SK-N-MC (cell line): ENCODE data around the gene CDK9.

Experiments
- DNase-seq: peaks from one replicate; pipeline ENCODE4 v3.0.0-alpha.2; 2011; ENCODE audit warnings: low read depth, low spot score
- H3K27ac ChIP-seq: fragments of 200-600 bp; sonication (generic); 2 replicates; pipeline ENCODE4 v1.5.1; 2016; ENCODE audit warnings: mixed run types
- H3K36me3 ChIP-seq: fragments of 200-600 bp; sonication (generic); 2 replicates; pipeline ENCODE4 v1.6.1; 2017; ENCODE audit warnings: antibody characterized with exemption, low read length, mixed read lengths; ENCODE audit not compliant: insufficient read depth
- H3K4me3 ChIP-seq: fragments of 200-600 bp; sonication (generic); 2 replicates; pipeline ENCODE4 v1.5.1; 2016
- H3K9ac ChIP-seq: fragments of 200-600 bp; sonication (generic); 2 replicates; pipeline ENCODE4 v1.8.0; 2017; ENCODE audit warnings: mixed run types, mixed read lengths; ENCODE audit not compliant: insufficient read length
- H3K9me3 ChIP-seq: fragments of 200-600 bp; sonication (generic); 2 replicates; pipeline ENCODE4 v1.6.1; 2017; ENCODE audit warnings: low read depth, mild to moderate bottlenecking, antibody characterized with exemption, low read length, moderate library complexity, mixed read lengths
- EZH2 ChIP-seq: fragments of 200-600 bp; sonication (generic); IDR thresholded peaks from one replicate; pipeline ENCODE4 v1.6.1; 2017; ENCODE audit warnings: antibody characterized with exemption
- FOXP2 ChIP-seq: optimal IDR thresholded peaks from 2 replicates; pipeline ENCODE3; 2011; ENCODE audit warnings: mild to moderate bottlenecking, moderate library complexity; ENCODE audit not compliant: insufficient read depth; ENCODE audit errors: extremely low read length, control extremely low read depth
- POLR2AphosphoS5 ChIP-seq: IDR thresholded peaks from 2 replicates; pipeline ENCODE4 v1.6.1; 2012; ENCODE audit warnings: mild to moderate bottlenecking, low read depth, low read length, borderline replicate concordance

The CDK9 gene

DNA sequence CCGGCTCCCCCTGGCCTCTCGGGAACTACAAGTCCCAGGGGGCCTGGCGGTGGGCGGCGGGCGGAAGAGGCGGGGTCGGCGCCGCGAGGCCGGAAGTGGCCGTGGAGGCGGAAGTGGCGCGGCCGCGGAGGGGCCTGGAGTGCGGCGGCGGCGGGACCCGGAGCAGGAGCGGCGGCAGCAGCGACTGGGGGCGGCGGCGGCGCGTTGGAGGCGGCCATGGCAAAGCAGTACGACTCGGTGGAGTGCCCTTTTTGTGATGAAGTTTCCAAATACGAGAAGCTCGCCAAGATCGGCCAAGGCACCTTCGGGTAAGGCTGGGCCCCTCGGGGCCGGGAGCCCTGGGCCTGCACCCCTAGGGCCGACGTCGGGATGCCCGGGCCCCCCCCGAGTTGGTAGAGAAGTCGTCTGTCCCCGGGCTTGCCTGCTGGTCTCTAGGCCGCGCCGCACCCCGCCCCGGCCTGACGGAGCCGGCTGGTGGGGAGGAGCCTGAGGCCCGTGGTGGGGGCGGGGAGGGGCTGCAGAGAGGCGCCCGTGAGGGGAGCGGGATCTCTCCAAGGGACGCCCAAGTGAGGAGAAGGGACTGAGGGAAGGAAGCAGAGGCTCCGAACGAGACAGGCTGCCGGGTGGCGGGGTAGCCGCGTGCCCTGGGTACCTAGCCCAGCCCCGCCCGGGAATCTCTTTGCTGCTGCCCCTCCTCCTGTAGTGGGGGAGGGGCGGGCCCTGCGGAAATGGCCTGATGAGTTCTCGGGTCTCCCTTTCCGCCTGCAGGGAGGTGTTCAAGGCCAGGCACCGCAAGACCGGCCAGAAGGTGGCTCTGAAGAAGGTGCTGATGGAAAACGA is at the start of gene CDK9:
CDK9 (plus strand) TSS at position 102 of the 840 bp plus-strand sequence; CDS start at position 217, 115 bp downstream.
- no peak for TF ChIP-seq FOXP2
- TF ChIP-seq POLR2AphosphoS5: peak; percentile 47; the same call in 1 of the 2 replicates
- H3K9ac ChIP-seq: peak within 1 kb of the TSS; percentile 84
- peak within 1 kb of the TSS; percentile 84 for H3K4me3 ChIP-seq
- DNase-seq: no peak
- H3K9me3 ChIP-seq: no peaks in the 10 kb centered on the region
- peaks cover 43% of the 10 kb centered on the region for H3K36me3 ChIP-seq
- peak within 1 kb of the TSS; percentile 65 for H3K27ac ChIP-seq

DNA sequence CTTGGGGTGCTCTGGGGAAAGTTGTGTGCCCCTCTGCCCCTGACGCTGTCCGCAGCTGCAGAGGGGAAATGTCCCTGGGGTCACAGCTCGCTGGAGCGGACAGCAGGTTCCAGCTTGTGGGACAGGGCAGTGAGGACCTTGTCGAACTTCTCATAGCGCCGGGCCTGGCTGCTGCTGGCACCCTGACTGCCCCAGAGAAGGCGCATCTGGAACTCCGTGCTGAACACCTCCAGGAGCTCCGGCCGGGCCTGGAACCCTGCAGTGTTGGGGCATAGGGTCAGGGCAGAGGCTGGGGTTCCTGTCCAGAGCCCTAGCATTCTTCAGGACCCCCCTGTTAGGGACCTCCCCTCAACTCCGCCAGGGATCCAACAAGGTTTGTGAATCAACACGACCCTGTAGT is 47.2 kb upstream of the CDK9 start:
- Histone ChIP-seq H3K9ac (no peak overlapping the region), H3K4me3 (no peak overlapping the region), H3K9me3 (no peaks in the 10 kb centered on the region), H3K36me3 (no peaks in the 10 kb centered on the region), H3K27ac (no peak overlapping the region)
- DNase-seq: no peak
- TF ChIP-seq FOXP2 (no peak), EZH2 (no peak), POLR2AphosphoS5 (no peak)

GRCh38 chr9:127739614-127740330 is 46.1 kb upstream of the CDK9 start:
- H3K36me3 ChIP-seq: no peaks in the 10 kb centered on the region
- no peak overlapping the region for H3K9ac ChIP-seq
- no peak overlapping the region for H3K27ac ChIP-seq
- DNase-seq: no peak
- TF ChIP-seq FOXP2: no peak
- no peak for TF ChIP-seq POLR2AphosphoS5
- TF ChIP-seq EZH2: no peak
- no peak overlapping the region for H3K4me3 ChIP-seq
- no peaks in the 10 kb centered on the region for H3K9me3 ChIP-seq

- no peak overlapping the region for H3K4me3 ChIP-seq
- H3K9ac ChIP-seq: no peak overlapping the region
- no peaks in the 10 kb centered on the region for H3K9me3 ChIP-seq
- no peak for TF ChIP-seq FOXP2
- no peak for DNase-seq
- no peaks in the 10 kb centered on the region for H3K36me3 ChIP-seq
- H3K27ac ChIP-seq: no peak overlapping the region
Observed at GRCh38 chr9:127741831-127742434, 43.9 kb upstream of the CDK9 start.

- Histone ChIP-seq H3K36me3 (no peaks in the 10 kb centered on the region), H3K9me3 (no peaks in the 10 kb centered on the region), H3K9ac (no peak overlapping the region), H3K4me3 (no peak overlapping the region), H3K27ac (no peak overlapping the region)
- TF ChIP-seq FOXP2 (no peak), POLR2AphosphoS5 (no peak), EZH2 (no peak)
- DNase-seq: peak; percentile 16
Observed at GRCh38 chr9:127742435-127743088, 43.3 kb upstream of the CDK9 start.

GRCh38 chr9:127744398-127745110 is 41.3 kb upstream of the CDK9 start:
- Histone ChIP-seq H3K36me3 (no peaks in the 10 kb centered on the region), H3K27ac (no peak overlapping the region), H3K9me3 (no peaks in the 10 kb centered on the region), H3K4me3 (no peak overlapping the region), H3K9ac (no peak overlapping the region)
- TF ChIP-seq EZH2: no peak
- TF ChIP-seq FOXP2: no peak
- TF ChIP-seq POLR2AphosphoS5: no peak
- no peak for DNase-seq

DNA sequence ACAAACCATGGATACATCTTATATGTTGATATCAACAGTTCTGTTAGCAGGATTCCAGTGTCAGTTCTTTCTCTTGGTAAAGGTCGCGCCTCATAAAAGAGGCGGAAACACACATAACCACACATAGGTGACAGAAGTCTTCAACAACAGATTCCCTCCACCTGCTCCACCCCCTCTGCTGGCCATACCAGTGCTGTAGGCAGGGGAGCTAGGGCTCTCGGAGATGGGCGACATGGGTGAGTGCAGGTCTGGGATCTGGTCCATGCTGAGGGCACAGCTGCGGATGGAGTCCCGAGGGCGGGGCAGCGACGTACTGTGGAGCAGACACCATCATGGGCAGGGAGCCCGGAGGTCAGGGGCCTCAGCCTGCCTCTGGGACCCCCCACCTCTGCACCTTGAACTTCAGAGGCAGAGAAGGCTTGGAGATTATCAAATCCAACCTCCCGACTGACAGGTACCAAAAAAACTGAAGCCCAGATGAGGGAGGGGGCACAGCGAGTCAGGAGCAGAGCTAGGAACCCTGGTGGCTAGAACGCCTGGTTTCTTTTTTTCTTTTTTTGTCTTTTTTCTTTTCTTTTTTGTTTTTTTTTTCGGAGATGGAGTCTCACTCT is 38.8 kb upstream of the CDK9 start:
- Histone ChIP-seq H3K9ac (no peak overlapping the region), H3K9me3 (no peaks in the 10 kb centered on the region), H3K36me3 (no peaks in the 10 kb centered on the region), H3K27ac (no peak overlapping the region), H3K4me3 (no peak overlapping the region)
- TF ChIP-seq FOXP2 (no peak), POLR2AphosphoS5 (no peak)
- DNase-seq: no peak
